ENCODE results near the gene BUB1B. TPM values are rescaled to one million over a fixed set of nuclear protein-coding genes. Genes with fewer than 3 reads are reported as not detected.
"Not testable (repeated sequence)": the region's sequence is repeated elsewhere in the genome, so short reads cannot be mapped to it uniquely, and the experiment has no call there.

BUB1B gene
- total RNA-seq, 2 experiments from 2014 or later = 166 to 192 TPM

GRCh38 chr15:40163657-40164416 is 3.0 kb downstream of the BUB1B start:
- intact Hi-C loops (cut with micrococcal nuclease; ENCODE audit: unreplicated experiment) = loop anchor here (10.0 kb wide), 1 partner anchor 379 kb away; the partner anchor contains the start of gene FSIP1
- Histone ChIP-seq H3K4me3 (ENCODE audit: low read depth, low read length, poor library complexity, severe bottlenecking) (peak overlapping the region; percentile 91), H3K9me2 (ENCODE audit: insufficient read depth, low read length) (no peaks in the 10 kb centered on the region), H3K4me2 (ENCODE audit: low read length) (peak overlapping the region; percentile 85), H3K79me2 (ENCODE audit: insufficient read depth, low read depth, low read length) (peaks cover 80% of the 10 kb centered on the region), H3K9me3 (ENCODE audit: low read length) (no peaks in the 10 kb centered on the region), H4K20me1 (ENCODE audit: insufficient read depth, low read length) (peaks cover 31% of the 10 kb centered on the region), H3K4me1 (ENCODE audit: insufficient read depth, low read length, poor library complexity, severe bottlenecking) (peaks cover 28% of the 10 kb centered on the region), H3K27ac (ENCODE audit: low read depth, low read length, poor library complexity, severe bottlenecking) (no peak overlapping the region), H3K36me3 (ENCODE audit: insufficient read depth, low read length) (peaks cover 77% of the 10 kb centered on the region), H2AFZ (ENCODE audit: low read length) (no peak overlapping the region)
- BruUV-seq (replicated peaks) = no TSS peak
- TF ChIP-seq EZH2phosphoT487 (IDR thresholded peaks at IDR 0.05; ENCODE audit: borderline replicate concordance, low read depth, low read length) = no peak
- TF ChIP-seq CTCF (conservative IDR thresholded peaks at IDR 0.05; ENCODE audit: low read length) = no peak
- DNase-seq (ENCODE audit: low spot score) = no peak
- ChIA-PET POLR2A (interaction anchor here (0.6 to 2.7 kb wide), 8 partner anchors 20 to 555 kb away, joined by 3 to 9 read pairs (median 3); partner anchors contain the start of gene BMF), CTCF (ENCODE audit: unreplicated experiment) (interaction anchor here (0.9 kb wide), 1 partner anchor 118 kb away, joined by 4 read pairs; no protein-coding TSS in a partner anchor)

- H3K4me3 ChIP-seq (ENCODE audit: low read depth, low read length, poor library complexity, severe bottlenecking); CTCF ChIA-PET (ENCODE audit: unreplicated experiment); H3K9me3 ChIP-seq (ENCODE audit: low read length); H2AFZ ChIP-seq (ENCODE audit: low read length); BruUV-seq (replicated peaks); H3K4me2 ChIP-seq (ENCODE audit: low read length); H3K27ac ChIP-seq (ENCODE audit: low read depth, low read length, poor library complexity, severe bottlenecking); DNase-seq (ENCODE audit: low spot score); H3K9me2 ChIP-seq (ENCODE audit: insufficient read depth, low read length): not testable (repeated sequence)
- Histone ChIP-seq H3K79me2 (ENCODE audit: insufficient read depth, low read depth, low read length) (peaks cover 85% of the 10 kb centered on the region), H3K36me3 (ENCODE audit: insufficient read depth, low read length) (peaks cover 96% of the 10 kb centered on the region), H3K4me1 (ENCODE audit: insufficient read depth, low read length, poor library complexity, severe bottlenecking) (peaks cover 20% of the 10 kb centered on the region), H4K20me1 (ENCODE audit: insufficient read depth, low read length) (peaks cover 33% of the 10 kb centered on the region)
- intact Hi-C loops (cut with micrococcal nuclease; ENCODE audit: unreplicated experiment) = loop anchor here (10.0 kb wide), 1 partner anchor 383 kb away; the partner anchor contains the start of gene FSIP1
- POLR2A ChIA-PET = interaction anchor here (0.7 kb wide), 4 partner anchors 39 to 545 kb away, joined by 3 to 5 read pairs (median 4); no protein-coding TSS in a partner anchor
These were observed 6.5 kb downstream of the BUB1B start for GRCh38 chr15:40167374-40167773.

- no peak for TF ChIP-seq EZH2phosphoT487 (IDR thresholded peaks at IDR 0.05; ENCODE audit: borderline replicate concordance, low read depth, low read length)
- TF ChIP-seq CTCF (conservative IDR thresholded peaks at IDR 0.05; ENCODE audit: low read length) = no peak
- H4K20me1 ChIP-seq (ENCODE audit: insufficient read depth, low read length) = peaks cover 12% of the 10 kb centered on the region; the same call in 1 of the 2 replicates
- no peak overlapping the region for H3K27ac ChIP-seq (ENCODE audit: low read depth, low read length, poor library complexity, severe bottlenecking)
- H3K79me2 ChIP-seq (ENCODE audit: insufficient read depth, low read depth, low read length) = peaks cover 49% of the 10 kb centered on the region
- no peak overlapping the region for H2AFZ ChIP-seq (ENCODE audit: low read length)
- POLR2A ChIA-PET = interaction anchor here (1.1 to 1.8 kb wide), 3 partner anchors 14 to 68 kb away, joined by 5 to 7 read pairs (median 6); partner anchors contain the start of gene BUB1B
- intact Hi-C loops (cut with micrococcal nuclease; ENCODE audit: unreplicated experiment) = loop anchor here (5.0 kb wide), 1 partner anchor 128 kb away; no protein-coding TSS in a partner anchor
- H3K9me3 ChIP-seq (ENCODE audit: low read length) = no peaks in the 10 kb centered on the region
- no peaks in the 10 kb centered on the region for H3K4me1 ChIP-seq (ENCODE audit: insufficient read depth, low read length, poor library complexity, severe bottlenecking)
- no peak overlapping the region for H3K4me2 ChIP-seq (ENCODE audit: low read length)
- DNase-seq (ENCODE audit: low spot score) = no peak
- no TSS peak for BruUV-seq (replicated peaks)
- CTCF ChIA-PET (ENCODE audit: unreplicated experiment) = no interaction called here
- peaks cover 94% of the 10 kb centered on the region for H3K36me3 ChIP-seq (ENCODE audit: insufficient read depth, low read length)
- no peaks in the 10 kb centered on the region for H3K9me2 ChIP-seq (ENCODE audit: insufficient read depth, low read length)
- H3K4me3 ChIP-seq (ENCODE audit: low read depth, low read length, poor library complexity, severe bottlenecking) = no peak overlapping the region
These were observed 14.3 kb downstream of the BUB1B start for GRCh38 chr15:40175160-40175559.

Data from OCI-LY7 (cell line).